Cardiac muscle cell (in vitro differentiated cells and primary cell): ENCODE results near the gene SYTL2. TPM values are rescaled to one million over a fixed set of nuclear protein-coding genes. Genes with fewer than 3 reads are reported as not detected.

ENCODE experiments used
- DNase-seq, 2 donors: peaks; one replicate each; pipeline versions ENCODE4 v3.0.0 to v3.0.0-alpha.2; 2010 to 2017; ENCODE audit warnings: low read depth in 1 of 2, low spot score in 1 of 2
- H3K27ac ChIP-seq: fragments of 200-600 bp; sonication (generic); 2 replicates; pipeline ENCODE4 v1.5.1; 2016
- H3K27me3 ChIP-seq: fragments of 200-600 bp; sonication (generic); 2 replicates; pipeline ENCODE4 v1.6.0; 2016; ENCODE audit warnings: control low read depth
- H3K36me3 ChIP-seq: fragments of 200-600 bp; sonication (generic); 2 replicates; pipeline ENCODE4 v1.5.1; 2016; ENCODE audit warnings: control low read depth
- H3K4me1 ChIP-seq: fragments of 200-600 bp; sonication (generic); 2 replicates; pipeline ENCODE4 v1.8.1; 2017; ENCODE audit warnings: low read depth, mild to moderate bottlenecking, mixed run types
- H3K4me3 ChIP-seq: fragments of 200-600 bp; sonication (generic); 2 replicates; pipeline ENCODE4 v1.5.1; 2016; ENCODE audit warnings: mild to moderate bottlenecking
- H3K9me3 ChIP-seq: fragments of 200-600 bp; sonication (generic); 2 replicates; pipeline ENCODE4 v1.5.1; 2017; ENCODE audit warnings: low read depth, mild to moderate bottlenecking, control low read depth
- CTCF ChIP-seq: IDR thresholded peaks from 2 replicates; pipeline ENCODE4 v1.5.1; 2012; ENCODE audit warnings: low read depth, mild to moderate bottlenecking, low read length
- polyA plus RNA-seq: library from polyadenylated mRNA; unstranded; fragments of >200 nt; fragmentation: Nextera tagmentation; extraction: Ambion mirVana; gene quantifications from 2 replicates; pipeline ENCODE4 v1.2.1, GENCODE V29; 2016
- total RNA-seq: library from RNA; depleted of rRNA; stranded (reverse); fragments of >200 nt; gene quantifications from 2 replicates; pipeline ENCODE4 v1.2.3, GENCODE V29; 2016

SYTL2 gene
- total and polyA plus RNA-seq, 2 experiments from 2014 or later = 1.7 to 4.1 TPM

- no peak overlapping the region for H3K27ac ChIP-seq
- H3K36me3 ChIP-seq = no peaks in the 10 kb centered on the region
- DNase-seq = no peak
- H3K9me3 ChIP-seq = no peaks in the 10 kb centered on the region
- no peaks in the 10 kb centered on the region for H3K27me3 ChIP-seq
- H3K4me1 ChIP-seq = no peaks in the 10 kb centered on the region
- H3K4me3 ChIP-seq = no peak overlapping the region
- no peak for TF ChIP-seq CTCF
Observed at GRCh38 chr11:85668157-85668556, 142.8 kb downstream of the SYTL2 start.

GRCh38 chr11:85666687-85667086 lies 144.3 kb downstream of the SYTL2 start:
- H3K9me3 ChIP-seq = no peaks in the 10 kb centered on the region
- H3K4me3 ChIP-seq = no peak overlapping the region
- H3K4me1 ChIP-seq = peaks cover 15% of the 10 kb centered on the region
- TF ChIP-seq CTCF = no peak
- peaks cover 4% of the 10 kb centered on the region for H3K36me3 ChIP-seq
- no peak for DNase-seq
- H3K27ac ChIP-seq = no peak overlapping the region
- no peaks in the 10 kb centered on the region for H3K27me3 ChIP-seq

- peaks cover 24% of the 10 kb centered on the region for H3K4me1 ChIP-seq
- no peaks in the 10 kb centered on the region for H3K27me3 ChIP-seq
- H3K9me3 ChIP-seq = no peaks in the 10 kb centered on the region
- H3K36me3 ChIP-seq = peaks cover 7% of the 10 kb centered on the region
- no peak for TF ChIP-seq CTCF
- H3K4me3 ChIP-seq = no peak overlapping the region
- H3K27ac ChIP-seq = peak overlapping the region; percentile 96
- no peak for DNase-seq
Observed at GRCh38 chr11:85665733-85666132, 145.2 kb downstream of the SYTL2 start.

GRCh38 chr11:85664615-85665481 lies 146.1 kb downstream of the SYTL2 start, which contains the start of gene CREBZF:
CREBZF (minus strand) TSS chr11:85665129; CDS start chr11:85664875, 254 bp downstream.
- peak; percentile 96 for DNase-seq
- Histone ChIP-seq H3K9me3 (no peaks in the 10 kb centered on the region), H3K27me3 (no peaks in the 10 kb centered on the region), H3K27ac (peak within 1 kb of the TSS; percentile 96), H3K4me1 (peaks cover 27% of the 10 kb centered on the region), H3K4me3 (peak within 1 kb of the TSS; percentile 65), H3K36me3 (peaks cover 14% of the 10 kb centered on the region)
- TF ChIP-seq CTCF = no peak

GRCh38 chr11:85663753-85664614 lies 147.0 kb downstream of the SYTL2 start:
- H3K4me1 ChIP-seq = peaks cover 27% of the 10 kb centered on the region
- H3K4me3 ChIP-seq = peak overlapping the region; percentile 65
- peak; percentile 36 for TF ChIP-seq CTCF
- DNase-seq = peak; percentile 53 to 88
- H3K27me3 ChIP-seq = no peaks in the 10 kb centered on the region
- H3K27ac ChIP-seq = peak overlapping the region; percentile 96
- H3K36me3 ChIP-seq = peaks cover 23% of the 10 kb centered on the region
- no peaks in the 10 kb centered on the region for H3K9me3 ChIP-seq
